ENCODE measurements around the gene DGKB. TPM values are rescaled to one million over a fixed set of nuclear protein-coding genes. Genes with fewer than 3 reads are reported as not detected.

Gene DGKB
- total and polyA plus RNA-seq, 2 of the 8 experiments (the other 6 are each of a cell fraction or from before 2014, with no cell fraction given), result 1.9 to 2.6 TPM

DNA sequence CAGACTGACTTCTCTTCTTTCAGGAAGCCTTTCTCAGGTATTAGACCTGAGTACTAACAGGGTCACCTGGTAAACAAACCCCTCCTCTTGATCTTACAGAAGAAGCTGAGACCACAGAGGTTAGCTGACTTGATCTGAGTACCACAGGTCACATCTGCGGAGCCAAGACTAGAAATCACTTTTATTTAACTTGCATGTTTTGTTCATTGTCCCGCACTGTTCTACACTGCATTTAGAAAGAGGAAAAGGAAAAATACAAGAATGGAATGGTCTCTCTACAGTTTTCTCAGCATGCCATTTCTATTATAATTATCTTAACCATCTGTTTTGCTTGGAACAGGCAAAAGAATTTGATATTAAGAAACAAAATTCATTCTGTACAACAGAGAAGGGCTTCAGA, 667.5 kb downstream of the DGKB start:
- H3K4me1 ChIP-seq (replicated peaks in 1 of 4; ENCODE audit: control insufficient read depth in 3 of 4, insufficient read depth in 4 of 4, low read length in 3 of 4), result no peaks in the 10 kb centered on the region
- ChIA-PET POLR2A (ENCODE audit: partially characterized antibody) (no interaction called here), CTCF (ENCODE audit: partially characterized antibody) (no interaction called here)
- no peaks in the 10 kb centered on the region for H3K36me3 ChIP-seq (ENCODE audit: control insufficient read depth in 2 of 4, insufficient read depth in 4 of 4, low read length in 3 of 4)
- no peak overlapping the region for H3K18ac ChIP-seq (ENCODE audit: extremely low read depth, low read length)
- H4K5ac ChIP-seq (ENCODE audit: insufficient read length, low read depth, low read length), result no peak overlapping the region
- no peak overlapping the region for H2BK15ac ChIP-seq (ENCODE audit: low read length)
- no peak overlapping the region for H3K56ac ChIP-seq (replicated peaks; ENCODE audit: insufficient read length, low read depth, low read length)
- FAIRE-seq, result no peak
- H3K9ac ChIP-seq (replicated peaks in 1 of 4; ENCODE audit: extremely low read depth in 1 of 4, low read depth in 3 of 4, low read length in 3 of 4), result no peak overlapping the region
- no peaks in the 10 kb centered on the region for H3K9me3 ChIP-seq (ENCODE audit: insufficient read depth in 2 of 2, low read depth in 1 of 2, low read length in 1 of 2)
- TF ChIP-seq RNF2 (IDR thresholded peaks at IDR 0.05; ENCODE audit: borderline replicate concordance, low read depth, low read length, missing control alignments, poor library complexity, severe bottlenecking) (no peak), SIRT6 (IDR thresholded peaks at IDR 0.05; ENCODE audit: low read length) (no peak), KDM5A (IDR thresholded peaks at IDR 0.05; ENCODE audit: low read length) (no peak), MAFK (IDR thresholded peaks at IDR 0.05; ENCODE audit: low read depth, low read length) (no peak), TCF12 (IDR thresholded peaks at IDR 0.05; ENCODE audit: low read depth, low read length) (no peak), POU5F1 (IDR thresholded peaks at IDR 0.05; ENCODE audit: low read depth, low read length) (no peak), FOSL1 (IDR thresholded peaks at IDR 0.05; ENCODE audit: insufficient read depth, low read depth, low read length) (no peak)
- no peak overlapping the region for H3K23ac ChIP-seq (ENCODE audit: insufficient read length)
- no peaks in the 10 kb centered on the region for H3K27me3 ChIP-seq (replicated peaks in 1 of 4; ENCODE audit: control insufficient read depth in 3 of 4, extremely low read depth in 1 of 4, insufficient read depth in 3 of 4, low read length in 3 of 4)
- no peak overlapping the region for H3K4me3 ChIP-seq (ENCODE audit: extremely low read depth in 1 of 4, insufficient read depth in 2 of 4, low read depth in 3 of 4, low read length in 4 of 4)
- H2AFZ ChIP-seq (ENCODE audit: low read length), result peak overlapping the region; percentile 12; the same call in 1 of the 2 replicates
- H4K8ac ChIP-seq (ENCODE audit: extremely low read depth, insufficient read depth, low read length), result no peak overlapping the region
- H2BK120ac ChIP-seq (replicated peaks; ENCODE audit: low read depth, low read length), result no peak overlapping the region
- no peak overlapping the region for H2BK20ac ChIP-seq (ENCODE audit: low read length)
- H3K79me2 ChIP-seq (ENCODE audit: control insufficient read depth in 1 of 2, insufficient read depth in 2 of 2, low read length in 2 of 2), result no peaks in the 10 kb centered on the region
- no peak overlapping the region for H3K27ac ChIP-seq (ENCODE audit: low read depth, low read length)
- H3K14ac ChIP-seq (ENCODE audit: insufficient read length), result no peak overlapping the region
- no peak overlapping the region for H3K4me2 ChIP-seq (ENCODE audit: insufficient read depth in 1 of 2, low read depth in 2 of 2, low read length in 2 of 2)
- no peaks in the 10 kb centered on the region for H3K79me1 ChIP-seq (ENCODE audit: low read depth, low read length)
- no peak for DNase-seq (ENCODE audit: low read depth in 1 of 2, low spot score in 2 of 2)
- H2BK12ac ChIP-seq (ENCODE audit: low read depth, low read length), result no peak overlapping the region
- 81% methylated on average over 2 of the region's 2 CpGs; no CpG with 5 or more reads in 1 of the 2 experiments for WGBS, 2 experiments (ENCODE audit: extremely low coverage in 1 of 2, insufficient coverage in 1 of 2, insufficient read length in 1 of 2, insufficient replicate concordance in 2 of 2, low coverage in 1 of 2, low lambda C conversion rate in 2 of 2, missing lambda C conversion rate in 1 of 2)
- H4K20me1 ChIP-seq (replicated peaks in 1 of 2; ENCODE audit: control insufficient read depth in 1 of 2, insufficient read depth in 2 of 2, low read length in 2 of 2), result no peaks in the 10 kb centered on the region
- H2BK5ac ChIP-seq (ENCODE audit: low read depth, low read length), result no peak overlapping the region
- no peak overlapping the region for H4K91ac ChIP-seq (replicated peaks; ENCODE audit: insufficient read length, low read length)
- no peak overlapping the region for H2AK5ac ChIP-seq (ENCODE audit: low read depth, low read length)
- no peaks in the 10 kb centered on the region for H3K23me2 ChIP-seq (ENCODE audit: low read depth, low read length)
- H3K4ac ChIP-seq (replicated peaks; ENCODE audit: insufficient read length, low read depth, low read length), result no peak overlapping the region

Data from H1 (cell line).